ENCODE measurements around the gene ARHGEF7.

The ARHGEF7 gene

GRCh38 chr13:111202156-111202621 lies 87.1 kb downstream of the ARHGEF7 start:
- peak; percentile 32 for DNase-seq

GRCh38 chr13:111202745-111203144 lies 87.6 kb downstream of the ARHGEF7 start:
- DNase-seq: peak; percentile 34

GRCh38 chr13:111203736-111204389 lies 88.8 kb downstream of the ARHGEF7 start:
- DNase-seq: no peak

GRCh38 chr13:111204438-111205177 lies 89.5 kb downstream of the ARHGEF7 start:
- DNase-seq: no peak

- DNase-seq: no peak
Measured at GRCh38 chr13:111206148-111206547, 91.0 kb downstream of the ARHGEF7 start.

- DNase-seq: no peak
Measured at GRCh38 chr13:111209613-111210012, 94.5 kb downstream of the ARHGEF7 start.

- DNase-seq: no peak
Measured at GRCh38 chr13:111210091-111210490, 95.0 kb downstream of the ARHGEF7 start.

GRCh38 chr13:111210544-111211469 lies 95.7 kb downstream of the ARHGEF7 start:
- DNase-seq: no peak

GRCh38 chr13:111211789-111212516 lies 96.8 kb downstream of the ARHGEF7 start:
- no peak for DNase-seq

- DNase-seq: no peak
Measured at GRCh38 chr13:111212517-111212873, 97.4 kb downstream of the ARHGEF7 start.

- DNase-seq: no peak
Measured at GRCh38 chr13:111213964-111214726, 99.0 kb downstream of the ARHGEF7 start.

- peak; percentile 89 for DNase-seq
Measured at GRCh38 chr13:111215081-111216047, 100.3 kb downstream of the ARHGEF7 start.

GRCh38 chr13:111216166-111216960 lies 101.3 kb downstream of the ARHGEF7 start:
- DNase-seq: peak; percentile 73

- DNase-seq: no peak
Measured at GRCh38 chr13:111217641-111218040, 102.5 kb downstream of the ARHGEF7 start.

GRCh38 chr13:111219280-111219679 lies 104.2 kb downstream of the ARHGEF7 start:
- no peak for DNase-seq

GRCh38 chr13:111219950-111220349 lies 104.8 kb downstream of the ARHGEF7 start:
- DNase-seq: no peak

GRCh38 chr13:111225166-111225565 lies 110.1 kb downstream of the ARHGEF7 start:
- no peak for DNase-seq

- DNase-seq: no peak
Measured at GRCh38 chr13:111225810-111226546, 110.9 kb downstream of the ARHGEF7 start.

GRCh38 chr13:111227405-111227804 lies 112.3 kb downstream of the ARHGEF7 start:
- DNase-seq: no peak
